GM19099 (cell line): Measurements from ENCODE around the gene MYH10.

Source experiments
- POLR2A ChIP-seq: IDR thresholded peaks from 3 replicates; pipeline ENCODE4 v1.6.1; 2011; ENCODE audit warnings: low read depth; ENCODE audit not compliant: insufficient read length; ENCODE audit errors: extremely low read depth

MYH10 gene

GRCh38 chr17:8472663-8473062, 157.9 kb downstream of the MYH10 start:
- no peak for TF ChIP-seq POLR2A

GRCh38 chr17:8470447-8471047, 160.0 kb downstream of the MYH10 start:
- no peak for TF ChIP-seq POLR2A

- TF ChIP-seq POLR2A, result no peak
Observed at GRCh38 chr17:8469964-8470363, 160.6 kb downstream of the MYH10 start.

- TF ChIP-seq POLR2A, result no peak
Observed at GRCh38 chr17:8468980-8469379, 161.5 kb downstream of the MYH10 start.

- TF ChIP-seq POLR2A, result no peak
Observed at GRCh38 chr17:8468127-8468526, 162.4 kb downstream of the MYH10 start.

GRCh38 chr17:8467527-8467926, 163.0 kb downstream of the MYH10 start:
- TF ChIP-seq POLR2A, result no peak

GRCh38 chr17:8466873-8467272, 163.7 kb downstream of the MYH10 start:
- no peak for TF ChIP-seq POLR2A

GRCh38 chr17:8466456-8466855, 164.1 kb downstream of the MYH10 start:
- TF ChIP-seq POLR2A, result no peak

GRCh38 chr17:8465759-8466158, 164.8 kb downstream of the MYH10 start:
- TF ChIP-seq POLR2A, result no peak

GRCh38 chr17:8465356-8465755, 165.2 kb downstream of the MYH10 start:
- TF ChIP-seq POLR2A, result no peak

GRCh38 chr17:8464941-8465340, 165.6 kb downstream of the MYH10 start:
- no peak for TF ChIP-seq POLR2A

- no peak for TF ChIP-seq POLR2A
Observed at GRCh38 chr17:8463099-8463498, 167.4 kb downstream of the MYH10 start.

GRCh38 chr17:8462564-8462963, 168.0 kb downstream of the MYH10 start:
- TF ChIP-seq POLR2A, result no peak

- no peak for TF ChIP-seq POLR2A
Observed at GRCh38 chr17:8459831-8460230, 170.7 kb downstream of the MYH10 start.

- TF ChIP-seq POLR2A, result no peak
Observed at GRCh38 chr17:8459107-8459506, 171.4 kb downstream of the MYH10 start.

GRCh38 chr17:8458128-8458527, 172.4 kb downstream of the MYH10 start:
- TF ChIP-seq POLR2A, result no peak

GRCh38 chr17:8455665-8456209, 174.8 kb downstream of the MYH10 start:
- TF ChIP-seq POLR2A, result no peak
